ENCODE measurements around the gene UBAP2. TPM values are rescaled to one million over a fixed set of nuclear protein-coding genes. Genes with fewer than 3 reads are reported as not detected.

The UBAP2 gene
- total and polyA plus RNA-seq, 2 donors (not counting 1 experiment from before 2014, with no cell fraction given): 15.5 to 26.2 TPM

GRCh38 chr9:34035656-34036055 lies 13.0 kb downstream of the UBAP2 start:
- ATAC-seq (ENCODE audit: low read depth): no peak
- Histone ChIP-seq H3K36me3 (replicated peaks in 1 of 2; ENCODE audit: control extremely low read depth in 1 of 2, control insufficient read depth in 1 of 2, extremely low read depth in 1 of 2, insufficient read depth in 2 of 2, low read length in 1 of 2) (no peaks in the 10 kb centered on the region), H2AFZ (ENCODE audit: insufficient read depth, low read depth, low read length, poor library complexity, severe bottlenecking) (no peak overlapping the region), H3K27ac (ENCODE audit: low read length in 2 of 2) (no peak overlapping the region), H4K20me1 (ENCODE audit: control insufficient read depth, insufficient read depth, low read length, poor library complexity, severe bottlenecking) (peaks cover 13% of the 10 kb centered on the region), H3K4me2 (replicated peaks; ENCODE audit: low read depth, low read length, poor library complexity, severe bottlenecking) (no peak overlapping the region), H3K9ac (ENCODE audit: low read length) (no peak overlapping the region), H3K79me2 (ENCODE audit: control insufficient read depth, insufficient read depth, low read length) (peaks cover 76% of the 10 kb centered on the region), H3K27me3 (replicated peaks in 1 of 4; ENCODE audit: control extremely low read depth in 1 of 4, control insufficient read depth in 3 of 4, insufficient read depth in 4 of 4, low read length in 3 of 4) (no peaks in the 10 kb centered on the region), H3K4me1 (ENCODE audit: control insufficient read depth in 2 of 2, insufficient read depth in 2 of 2, low read length in 2 of 2) (no peaks in the 10 kb centered on the region), H3K4me3 (ENCODE audit: control extremely low read depth in 1 of 5, extremely low read depth in 1 of 5, insufficient read depth in 1 of 5, low read depth in 2 of 5, low read length in 4 of 5) (no peak overlapping the region), H3K9me3 (ENCODE audit: control extremely low read depth in 1 of 3, control insufficient read depth in 2 of 3, insufficient read depth in 1 of 3, low read length in 2 of 3) (no peaks in the 10 kb centered on the region)
- no peak for DNase-seq
- ChIA-PET CTCF (no interaction called here), POLR2A (no interaction called here)
- no peaks in the 10 kb centered on the region for H3K27me3 Mint-ChIP-seq
- 100% methylated on average over 1 of the region's 5 CpGs for WGBS (ENCODE audit: insufficient coverage)
- H3K27ac Mint-ChIP-seq: no peak overlapping the region
- intact Hi-C loops (cut with micrococcal nuclease): no loop called here
- no peaks in the 10 kb centered on the region for H3K9me3 Mint-ChIP-seq (ENCODE audit: insufficient read depth)
- no peak overlapping the region for H3K4me3 Mint-ChIP-seq
- H3K4me1 Mint-ChIP-seq: peaks cover 2% of the 10 kb centered on the region
- TF ChIP-seq CTCF (IDR thresholded peaks at IDR 0.05) (no peak), EZH2 (IDR thresholded peaks at IDR 0.05; ENCODE audit: borderline replicate concordance, insufficient read depth, low read depth, low read length, poor library complexity, severe bottlenecking) (no peak)

- CTCF ChIA-PET: no interaction called here
- Histone ChIP-seq H3K27ac (ENCODE audit: low read length in 2 of 2) (no peak overlapping the region), H3K4me3 (ENCODE audit: control extremely low read depth in 1 of 5, extremely low read depth in 1 of 5, insufficient read depth in 1 of 5, low read depth in 2 of 5, low read length in 4 of 5) (no peak overlapping the region), H4K20me1 (ENCODE audit: control insufficient read depth, insufficient read depth, low read length, poor library complexity, severe bottlenecking) (peaks cover 13% of the 10 kb centered on the region), H3K4me2 (replicated peaks; ENCODE audit: low read depth, low read length, poor library complexity, severe bottlenecking) (no peak overlapping the region), H3K79me2 (ENCODE audit: control insufficient read depth, insufficient read depth, low read length) (peaks cover 75% of the 10 kb centered on the region), H3K9ac (ENCODE audit: low read length) (no peak overlapping the region), H3K9me3 (ENCODE audit: control extremely low read depth in 1 of 3, control insufficient read depth in 2 of 3, insufficient read depth in 1 of 3, low read length in 2 of 3) (no peaks in the 10 kb centered on the region), H3K4me1 (ENCODE audit: control insufficient read depth in 2 of 2, insufficient read depth in 2 of 2, low read length in 2 of 2) (no peaks in the 10 kb centered on the region), H2AFZ (ENCODE audit: insufficient read depth, low read depth, low read length, poor library complexity, severe bottlenecking) (no peak overlapping the region), H3K36me3 (replicated peaks in 1 of 2; ENCODE audit: control extremely low read depth in 1 of 2, control insufficient read depth in 1 of 2, extremely low read depth in 1 of 2, insufficient read depth in 2 of 2, low read length in 1 of 2) (no peaks in the 10 kb centered on the region), H3K27me3 (replicated peaks in 1 of 4; ENCODE audit: control extremely low read depth in 1 of 4, control insufficient read depth in 3 of 4, insufficient read depth in 4 of 4, low read length in 3 of 4) (no peaks in the 10 kb centered on the region)
- Mint-ChIP-seq H3K4me1 (peaks cover 2% of the 10 kb centered on the region), H3K27me3 (no peaks in the 10 kb centered on the region), H3K27ac (no peak overlapping the region), H3K9me3 (ENCODE audit: insufficient read depth) (no peaks in the 10 kb centered on the region), H3K4me3 (no peak overlapping the region)
- intact Hi-C loops (cut with micrococcal nuclease): no loop called here
- DNase-seq (no peak), ATAC-seq (ENCODE audit: low read depth) (no peak)
- POLR2A ChIA-PET: no interaction called here
- TF ChIP-seq CTCF (IDR thresholded peaks at IDR 0.05): no peak
- no peak for TF ChIP-seq EZH2 (IDR thresholded peaks at IDR 0.05; ENCODE audit: borderline replicate concordance, insufficient read depth, low read depth, low read length, poor library complexity, severe bottlenecking)
- WGBS (ENCODE audit: insufficient coverage): 96% methylated on average over 5 of the region's 6 CpGs
Observed at GRCh38 chr9:34034698-34035065, 14.0 kb downstream of the UBAP2 start.
